ENCODE results near the gene PRG2. TPM values are rescaled to one million over a fixed set of nuclear protein-coding genes. Genes with fewer than 3 reads are reported as not detected.
"Not testable (repeated sequence)": the region's sequence is repeated elsewhere in the genome, so short reads cannot be mapped to it uniquely, and the experiment has no call there.

Gene PRG2
- total and polyA plus RNA-seq, 7 experiments from 2014 or later = 0.44 to 1.7 (median 0.48) TPM; not detected in 4

GRCh38 chr11:57407010-57407920 lies 16.8 kb upstream of the PRG2 start:
- H3K9me3 Mint-ChIP-seq = no peaks in the 10 kb centered on the region
- peak overlapping the region in 1 of 9 donors; percentile 7 for H3K27ac Mint-ChIP-seq
- no peak overlapping the region for H3K27ac ChIP-seq (ENCODE audit: low read depth, low read length)
- no peak overlapping the region for H3K4me3 Mint-ChIP-seq
- H3K36me3 Mint-ChIP-seq = peaks cover 4 to 60% (median 37%) of the 10 kb centered on the region in 5 donors
- intact Hi-C loops (cut with micrococcal nuclease) = no loop called here
- H3K4me3 ChIP-seq (ENCODE audit: low read length) = no peak overlapping the region
- H3K4me1 Mint-ChIP-seq = peaks cover 0 to 23% (median 7%) of the 10 kb centered on the region in 7 donors
- no peaks in the 10 kb centered on the region for H3K4me1 ChIP-seq (ENCODE audit: control insufficient read depth in 2 of 2, insufficient read depth in 2 of 2, low read length in 2 of 2)
- peaks cover 0 to 34% (median 9%) of the 10 kb centered on the region in 3 experiments for H3K36me3 ChIP-seq (ENCODE audit: control insufficient read depth in 2 of 3, insufficient read depth in 3 of 3, low read length in 3 of 3)
- ChIA-PET CTCF (interaction anchor here (0.8 kb wide), 1 partner anchor 65 kb away, joined by 3 read pairs; no protein-coding TSS in a partner anchor), POLR2A (no interaction called here)
- H3K27me3 ChIP-seq (ENCODE audit: control insufficient read depth in 2 of 2, insufficient read depth in 2 of 2, low read length in 2 of 2) = no peaks in the 10 kb centered on the region
- no peak for ATAC-seq
- H3K27me3 Mint-ChIP-seq = no peaks in the 10 kb centered on the region
- no peak for DNase-seq
- no peaks in the 10 kb centered on the region for H3K9me3 ChIP-seq (ENCODE audit: control insufficient read depth in 2 of 3, low read length in 3 of 3)

DNA sequence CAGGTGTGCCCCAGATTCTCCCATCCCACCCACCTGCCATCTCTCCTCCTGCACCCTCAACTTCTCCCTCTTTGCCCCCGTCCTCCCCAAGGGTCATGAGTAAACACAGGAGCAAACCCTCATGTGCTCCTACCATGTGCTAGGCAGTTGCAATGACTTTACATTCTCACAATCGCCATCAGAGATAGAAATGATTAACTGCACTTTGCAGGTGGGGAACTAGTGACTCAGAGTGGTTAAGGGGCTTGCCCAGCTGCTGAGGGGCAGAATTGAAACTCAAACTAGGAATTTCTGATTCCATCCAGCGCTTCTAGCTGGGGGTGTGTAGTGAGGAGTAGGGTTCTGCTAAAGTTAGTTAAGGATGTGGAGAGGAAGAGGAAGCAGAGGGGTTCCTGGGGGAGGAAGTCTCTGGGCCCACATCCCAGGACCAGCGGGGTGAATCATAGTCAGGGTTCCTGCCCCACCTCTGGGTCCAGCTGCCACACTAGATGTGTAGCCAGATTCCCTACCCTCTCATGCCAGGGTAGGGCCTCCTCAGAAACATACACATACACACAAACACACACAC lies 16.0 kb upstream of the PRG2 start:
- Histone ChIP-seq H3K36me3 (ENCODE audit: control insufficient read depth in 2 of 3, insufficient read depth in 3 of 3, low read length in 3 of 3) (peaks cover 0 to 34% (median 9%) of the 10 kb centered on the region in 3 experiments), H3K9me3 (ENCODE audit: control insufficient read depth in 2 of 3, low read length in 3 of 3) (no peaks in the 10 kb centered on the region), H3K27me3 (ENCODE audit: control insufficient read depth in 2 of 2, insufficient read depth in 2 of 2, low read length in 2 of 2) (no peaks in the 10 kb centered on the region), H3K27ac (ENCODE audit: low read depth, low read length) (no peak overlapping the region), H3K4me3 (ENCODE audit: low read length) (no peak overlapping the region), H3K4me1 (ENCODE audit: control insufficient read depth in 2 of 2, insufficient read depth in 2 of 2, low read length in 2 of 2) (no peaks in the 10 kb centered on the region)
- DNase-seq (peak in 1 of 9 donors; percentile 45), ATAC-seq (peak; percentile 78)
- ChIA-PET POLR2A (no interaction called here), CTCF (interaction anchor here (0.6 to 0.8 kb wide), 2 partner anchors 12 to 66 kb away, joined by 3 to 6 read pairs; no protein-coding TSS in a partner anchor)
- peak overlapping the region in 3 of 9 donors; percentile 7 to 71 (median 51) for H3K27ac Mint-ChIP-seq
- H3K27me3 Mint-ChIP-seq = no peaks in the 10 kb centered on the region
- intact Hi-C loops (cut with micrococcal nuclease) = no loop called here
- H3K36me3 Mint-ChIP-seq = peaks cover 4 to 54% (median 33%) of the 10 kb centered on the region in 5 donors
- no peak overlapping the region for H3K4me3 Mint-ChIP-seq
- peaks cover 0 to 23% (median 7%) of the 10 kb centered on the region in 7 donors for H3K4me1 Mint-ChIP-seq
- H3K9me3 Mint-ChIP-seq = no peaks in the 10 kb centered on the region

- Mint-ChIP-seq H3K9me3 (no peaks in the 10 kb centered on the region), H3K36me3 (peaks cover 4 to 47% (median 27%) of the 10 kb centered on the region in 5 donors), H3K4me1 (peaks cover 0 to 22% (median 7%) of the 10 kb centered on the region in 7 donors), H3K27ac (peak overlapping the region in 2 of 9 donors; percentile 47 to 56), H3K4me3 (no peak overlapping the region), H3K27me3 (no peaks in the 10 kb centered on the region)
- ChIA-PET CTCF (interaction anchor here (0.7 kb wide), 1 partner anchor 38 kb away, joined by 3 read pairs; no protein-coding TSS in a partner anchor), POLR2A (no interaction called here)
- ATAC-seq (peak; percentile 20), DNase-seq (no peak)
- Histone ChIP-seq H3K4me1 (ENCODE audit: control insufficient read depth in 2 of 2, insufficient read depth in 2 of 2, low read length in 2 of 2) (no peaks in the 10 kb centered on the region), H3K9me3 (ENCODE audit: control insufficient read depth in 2 of 3, low read length in 3 of 3) (no peaks in the 10 kb centered on the region), H3K36me3 (ENCODE audit: control insufficient read depth in 2 of 3, insufficient read depth in 3 of 3, low read length in 3 of 3) (peaks cover 0 to 33% (median 9%) of the 10 kb centered on the region in 3 experiments), H3K27ac (ENCODE audit: low read depth, low read length) (no peak overlapping the region), H3K4me3 (ENCODE audit: low read length) (no peak overlapping the region), H3K27me3 (ENCODE audit: control insufficient read depth in 2 of 2, insufficient read depth in 2 of 2, low read length in 2 of 2) (no peaks in the 10 kb centered on the region)
- intact Hi-C loops (cut with micrococcal nuclease) = no loop called here
These were observed 14.9 kb upstream of the PRG2 start for GRCh38 chr11:57405271-57405860.

DNA sequence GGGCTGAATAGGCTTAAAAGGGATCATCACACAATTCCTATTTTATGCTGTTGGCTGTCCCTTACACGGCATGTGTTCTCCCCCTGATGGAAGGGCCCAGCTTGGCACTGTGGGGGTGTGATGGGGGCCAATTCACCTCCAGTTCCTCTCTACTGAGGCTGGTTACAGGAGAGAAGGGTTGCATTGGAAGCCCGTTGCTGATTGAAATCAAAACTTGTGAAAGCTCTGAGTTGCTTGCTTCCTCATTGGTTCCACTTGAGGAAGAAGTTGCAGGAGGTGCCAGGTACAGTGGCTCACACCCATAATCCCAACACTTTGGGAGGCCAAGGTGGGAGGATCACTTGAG lies 13.3 kb upstream of the PRG2 start:
- Mint-ChIP-seq H3K4me1 (peaks cover 0 to 20% (median 7%) of the 10 kb centered on the region in 7 donors), H3K9me3 (no peaks in the 10 kb centered on the region), H3K27ac (no peak overlapping the region), H3K27me3 (no peaks in the 10 kb centered on the region), H3K36me3 (peaks cover 4 to 35% (median 21%) of the 10 kb centered on the region in 5 donors), H3K4me3 (no peak overlapping the region)
- no peak for ATAC-seq
- peaks cover 0 to 17% (median 9%) of the 10 kb centered on the region in 3 experiments for H3K36me3 ChIP-seq (ENCODE audit: control insufficient read depth in 2 of 3, insufficient read depth in 3 of 3, low read length in 3 of 3)
- ChIA-PET POLR2A (no interaction called here), CTCF (no interaction called here)
- H3K27me3 ChIP-seq (ENCODE audit: control insufficient read depth in 2 of 2, insufficient read depth in 2 of 2, low read length in 2 of 2) = no peaks in the 10 kb centered on the region
- no peaks in the 10 kb centered on the region for H3K4me1 ChIP-seq (ENCODE audit: control insufficient read depth in 2 of 2, insufficient read depth in 2 of 2, low read length in 2 of 2)
- no peak overlapping the region for H3K27ac ChIP-seq (ENCODE audit: low read depth, low read length)
- intact Hi-C loops (cut with micrococcal nuclease) = loop anchor here in 1 of 2 donors (2.0 kb wide), 1 partner anchor 71 kb away; no protein-coding TSS in a partner anchor
- no peak for DNase-seq
- H3K4me3 ChIP-seq (ENCODE audit: low read length) = no peak overlapping the region
- H3K9me3 ChIP-seq (ENCODE audit: control insufficient read depth in 2 of 3, low read length in 3 of 3) = no peaks in the 10 kb centered on the region

GRCh38 chr11:57403003-57403801 lies 12.8 kb upstream of the PRG2 start:
- POLR2A ChIA-PET; DNase-seq; H3K4me3 ChIP-seq (ENCODE audit: low read length); H3K4me3 Mint-ChIP-seq; H3K9me3 Mint-ChIP-seq; H3K9me3 ChIP-seq (ENCODE audit: control insufficient read depth in 2 of 3, low read length in 3 of 3); H3K27me3 ChIP-seq (ENCODE audit: control insufficient read depth in 2 of 2, insufficient read depth in 2 of 2, low read length in 2 of 2); H3K27ac ChIP-seq (ENCODE audit: low read depth, low read length); ATAC-seq; H3K27me3 Mint-ChIP-seq; CTCF ChIA-PET; H3K4me1 ChIP-seq (ENCODE audit: control insufficient read depth in 2 of 2, insufficient read depth in 2 of 2, low read length in 2 of 2): not testable (repeated sequence)
- H3K36me3 ChIP-seq (ENCODE audit: control insufficient read depth in 2 of 3, insufficient read depth in 3 of 3, low read length in 3 of 3) = peaks cover 0 to 13% (median 8%) of the 10 kb centered on the region in 3 experiments
- peak overlapping the region in 1 of 9 donors; percentile 82 for H3K27ac Mint-ChIP-seq
- intact Hi-C loops (cut with micrococcal nuclease) = loop anchor here in 1 of 2 donors (2.0 kb wide), 1 partner anchor 72 kb away; no protein-coding TSS in a partner anchor
- peaks cover 0 to 20% (median 7%) of the 10 kb centered on the region in 7 donors for H3K4me1 Mint-ChIP-seq
- peaks cover 4 to 29% (median 21%) of the 10 kb centered on the region in 5 donors for H3K36me3 Mint-ChIP-seq

Measured in naive thymus-derived CD4-positive, alpha-beta T cell (primary cell).